ENCODE data around the gene PPCDC.

Gene PPCDC

GRCh38 chr15:75056036-75056435, 32.6 kb downstream of the PPCDC start:
- Histone ChIP-seq H3K4me3 (ENCODE audit: low read length, poor library complexity, severe bottlenecking) (no peak overlapping the region), H3K4me2 (ENCODE audit: low read depth, low read length, poor library complexity, severe bottlenecking) (no peak overlapping the region), H3K4me1 (ENCODE audit: insufficient read depth, low read length, poor library complexity, severe bottlenecking) (peaks cover 20% of the 10 kb centered on the region), H3K9me3 (ENCODE audit: insufficient read depth, low read depth, low read length) (no peaks in the 10 kb centered on the region), H4K20me1 (ENCODE audit: insufficient read depth, low read length, poor library complexity, severe bottlenecking) (no peaks in the 10 kb centered on the region), H3K9me2 (replicated peaks; ENCODE audit: low read depth, low read length) (no peaks in the 10 kb centered on the region), H3K9ac (ENCODE audit: low read depth, low read length, poor library complexity, severe bottlenecking) (no peak overlapping the region), H3K27me3 (ENCODE audit: insufficient read depth, low read length, poor library complexity, severe bottlenecking) (no peaks in the 10 kb centered on the region), H2AFZ (ENCODE audit: low read length) (no peak overlapping the region), H3K79me2 (ENCODE audit: insufficient read depth, low read length) (no peaks in the 10 kb centered on the region), H3K36me3 (ENCODE audit: insufficient read depth, low read length) (no peaks in the 10 kb centered on the region), H3F3A (ENCODE audit: low read depth) (peaks cover 3% of the 10 kb centered on the region; the same call in 1 of the 2 replicates)
- TF ChIP-seq CTCF (conservative IDR thresholded peaks at IDR 0.05; ENCODE audit: low read length) (no peak), EZH2phosphoT487 (IDR thresholded peaks at IDR 0.05; ENCODE audit: borderline replicate concordance) (no peak)

GRCh38 chr15:75058127-75058905, 34.9 kb downstream of the PPCDC start:
- Histone ChIP-seq H3K79me2 (ENCODE audit: insufficient read depth, low read length) (no peaks in the 10 kb centered on the region), H3F3A (ENCODE audit: low read depth) (peaks cover 3% of the 10 kb centered on the region; the same call in 1 of the 2 replicates), H3K4me1 (ENCODE audit: insufficient read depth, low read length, poor library complexity, severe bottlenecking) (peaks cover 34% of the 10 kb centered on the region), H3K9me2 (replicated peaks; ENCODE audit: low read depth, low read length) (no peaks in the 10 kb centered on the region), H3K36me3 (ENCODE audit: insufficient read depth, low read length) (no peaks in the 10 kb centered on the region), H2AFZ (ENCODE audit: low read length) (no peak overlapping the region), H4K20me1 (ENCODE audit: insufficient read depth, low read length, poor library complexity, severe bottlenecking) (no peaks in the 10 kb centered on the region), H3K4me3 (ENCODE audit: low read length, poor library complexity, severe bottlenecking) (no peak overlapping the region), H3K9ac (ENCODE audit: low read depth, low read length, poor library complexity, severe bottlenecking) (no peak overlapping the region), H3K9me3 (ENCODE audit: insufficient read depth, low read depth, low read length) (no peaks in the 10 kb centered on the region), H3K4me2 (ENCODE audit: low read depth, low read length, poor library complexity, severe bottlenecking) (peak overlapping the region; percentile 25), H3K27me3 (ENCODE audit: insufficient read depth, low read length, poor library complexity, severe bottlenecking) (no peaks in the 10 kb centered on the region)
- TF ChIP-seq EZH2phosphoT487 (IDR thresholded peaks at IDR 0.05; ENCODE audit: borderline replicate concordance) (no peak), CTCF (conservative IDR thresholded peaks at IDR 0.05; ENCODE audit: low read length) (no peak)

- H3K9ac ChIP-seq (ENCODE audit: low read depth, low read length, poor library complexity, severe bottlenecking), result no peak overlapping the region
Measured at GRCh38 chr15:75059607-75060006, 36.2 kb downstream of the PPCDC start.

More at GRCh38 chr15:75059607-75060006, 36.2 kb downstream of the PPCDC start:
- Histone ChIP-seq H4K20me1 (ENCODE audit: insufficient read depth, low read length, poor library complexity, severe bottlenecking) (no peaks in the 10 kb centered on the region), H3K36me3 (ENCODE audit: insufficient read depth, low read length) (no peaks in the 10 kb centered on the region), H3F3A (ENCODE audit: low read depth) (peaks cover 3% of the 10 kb centered on the region; the same call in 1 of the 2 replicates), H3K79me2 (ENCODE audit: insufficient read depth, low read length) (no peaks in the 10 kb centered on the region), H3K27me3 (ENCODE audit: insufficient read depth, low read length, poor library complexity, severe bottlenecking) (no peaks in the 10 kb centered on the region), H3K9me2 (replicated peaks; ENCODE audit: low read depth, low read length) (no peaks in the 10 kb centered on the region), H3K4me2 (ENCODE audit: low read depth, low read length, poor library complexity, severe bottlenecking) (no peak overlapping the region), H3K4me3 (ENCODE audit: low read length, poor library complexity, severe bottlenecking) (no peak overlapping the region), H2AFZ (ENCODE audit: low read length) (no peak overlapping the region), H3K9me3 (ENCODE audit: insufficient read depth, low read depth, low read length) (no peaks in the 10 kb centered on the region), H3K4me1 (ENCODE audit: insufficient read depth, low read length, poor library complexity, severe bottlenecking) (peaks cover 32% of the 10 kb centered on the region)
- TF ChIP-seq CTCF (conservative IDR thresholded peaks at IDR 0.05; ENCODE audit: low read length) (no peak), EZH2phosphoT487 (IDR thresholded peaks at IDR 0.05; ENCODE audit: borderline replicate concordance) (no peak)
